GM20000 (cell line): ENCODE data around the gene PTPDC1.
"Not testable (repeated sequence)": the region's sequence is repeated elsewhere in the genome, so short reads cannot be mapped to it uniquely, and the experiment has no call there.

Experiments used
- DNase-seq: peaks from one replicate; pipeline ENCODE4 v3.0.0; 2012; ENCODE audit warnings: low spot score
- CTCF ChIP-seq: IDR thresholded peaks from 2 replicates; pipeline ENCODE4 v1.5.1; 2012; ENCODE audit warnings: mild to moderate bottlenecking, control low read depth; ENCODE audit errors: extremely low read depth, missing control alignments

Gene PTPDC1

GRCh38 chr9:94111446-94111845 is 27.2 kb downstream of the PTPDC1 start:
- TF ChIP-seq CTCF = no peak
- no peak for DNase-seq

DNA sequence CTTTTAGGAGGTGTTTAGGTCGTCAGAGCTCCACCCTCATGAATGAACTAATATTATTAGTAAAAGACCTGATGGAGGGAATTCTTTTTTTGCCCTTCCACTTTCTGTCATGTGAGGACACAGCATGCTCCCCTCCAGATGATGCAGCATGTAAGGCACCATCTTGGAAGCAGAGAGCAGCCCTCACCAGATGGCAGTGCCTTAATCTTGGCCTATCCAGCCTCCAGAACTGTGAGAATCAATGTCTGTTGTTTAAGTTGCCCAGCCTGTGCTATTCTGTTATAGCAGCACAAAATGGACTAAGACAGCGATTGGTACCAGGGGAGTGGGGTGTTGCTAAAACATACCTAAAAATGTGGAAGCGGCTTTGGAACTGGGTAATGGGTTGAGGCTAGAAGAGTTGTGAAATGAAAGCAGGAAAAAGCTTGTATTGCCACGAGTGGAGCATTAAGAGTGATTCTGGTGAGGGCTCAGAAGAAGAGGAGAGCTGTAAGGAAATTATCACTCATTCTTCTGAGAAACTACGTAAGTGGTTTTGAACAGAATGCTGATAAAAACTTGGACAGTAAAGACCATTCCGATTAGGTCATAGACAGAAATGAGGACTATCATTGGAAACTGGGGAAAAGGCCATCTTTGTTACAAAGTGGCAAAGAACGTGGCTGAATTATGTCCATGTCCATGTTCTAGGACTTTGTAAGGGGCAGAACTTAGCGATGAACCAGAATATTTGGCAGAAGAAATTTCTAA is 28.6 kb downstream of the PTPDC1 start:
- no peak for TF ChIP-seq CTCF
- DNase-seq = no peak

- DNase-seq = not testable (repeated sequence)
These were observed 35.8 kb downstream of the PTPDC1 start for GRCh38 chr9:94120088-94120487.

DNA sequence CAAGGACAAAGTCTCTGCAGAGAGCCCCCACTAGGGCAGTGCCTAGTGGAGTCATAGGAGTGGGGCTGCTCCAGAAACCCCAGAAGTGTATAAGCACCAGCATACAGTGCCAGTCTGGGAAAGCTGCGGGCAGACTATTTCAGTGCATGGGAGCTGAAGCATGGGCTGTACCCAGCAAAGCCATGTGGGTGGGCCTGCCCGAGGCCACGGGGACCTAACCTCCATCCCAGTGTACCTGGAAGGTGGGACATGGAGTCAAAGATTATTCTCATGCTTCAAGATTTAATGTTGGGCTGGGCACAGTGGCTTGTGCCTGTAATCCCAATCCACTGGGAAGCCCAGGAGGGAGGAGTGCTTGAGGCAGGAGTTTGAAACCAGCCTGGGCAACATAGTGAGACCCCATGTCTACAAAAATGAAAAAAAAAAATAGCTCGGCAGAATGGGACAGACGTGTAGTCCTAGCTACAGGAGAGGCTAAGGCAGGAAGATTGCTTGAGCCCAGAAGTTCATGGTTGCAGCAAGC is 36.7 kb downstream of the PTPDC1 start:
- no peak for DNase-seq
- TF ChIP-seq CTCF = no peak

- no peak for TF ChIP-seq CTCF
- no peak for DNase-seq
These were observed 42.6 kb downstream of the PTPDC1 start for GRCh38 chr9:94126844-94127243.

DNA sequence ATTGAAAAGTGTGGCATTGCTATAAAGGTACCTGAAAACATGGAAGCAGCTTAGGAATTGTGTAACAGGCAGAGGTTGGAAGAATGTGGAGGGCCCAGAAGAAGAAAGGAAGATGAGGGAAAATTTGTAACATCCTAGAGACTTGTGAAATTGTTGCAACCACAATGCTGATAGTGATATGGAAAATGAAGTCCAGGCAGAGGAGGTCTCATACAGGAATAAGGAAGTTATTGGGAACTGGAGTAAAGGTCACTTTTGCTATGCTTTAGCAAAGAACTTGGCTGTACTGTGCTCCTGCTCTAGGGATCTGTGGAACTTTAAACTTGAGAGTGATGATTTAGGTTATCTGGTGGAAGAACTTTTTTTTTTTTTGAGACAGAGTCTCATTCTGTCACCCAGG is 43.5 kb downstream of the PTPDC1 start:
- no peak for TF ChIP-seq CTCF
- DNase-seq = no peak

GRCh38 chr9:94128580-94128979 is 44.3 kb downstream of the PTPDC1 start:
- TF ChIP-seq CTCF = no peak
- no peak for DNase-seq

DNA sequence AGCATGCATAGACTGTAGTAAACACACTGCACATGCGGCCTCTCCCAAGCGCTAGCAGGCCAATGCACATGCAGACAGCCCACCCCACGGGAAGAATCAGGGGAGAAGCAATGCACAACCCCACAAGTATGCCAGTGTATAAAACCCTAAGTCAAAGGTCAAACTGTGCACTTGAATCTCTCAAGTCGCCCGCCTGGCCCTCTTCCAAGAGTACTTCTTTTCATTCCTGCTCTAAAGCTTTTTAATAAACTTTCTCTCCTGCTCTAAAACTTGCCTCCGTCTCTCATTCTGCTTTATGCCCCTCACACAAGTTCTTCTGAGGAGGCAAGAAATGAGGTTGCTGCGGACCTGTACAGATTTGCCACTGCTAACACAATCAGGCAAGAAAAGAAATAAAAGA is 50.4 kb downstream of the PTPDC1 start:
- no peak for DNase-seq
- TF ChIP-seq CTCF = no peak
